Stimulated activated CD8-positive, alpha-beta memory T cell treated with anti-CD3 and anti-CD28 coated beads, Interleukin-15, amount 100 ng/mL, for 24 hours (primary cell): ENCODE results near the gene BIK.
"Not testable (repeated sequence)": the region's sequence is repeated elsewhere in the genome, so short reads cannot be mapped to it uniquely, and the experiment has no call there.

Experiments used
- DNase-seq: peaks from one replicate; pipeline ENCODE4 v3.0.0-alpha.2; 2020; ENCODE audit warnings: low read depth

Gene BIK

GRCh38 chr22:43110444-43110926 is at the start of gene BIK:
BIK (plus strand) TSS chr22:43110750; CDS start chr22:43124023, 13,273 bp downstream.
- DNase-seq, result no peak

GRCh38 chr22:43066134-43066533 is 44.4 kb upstream of the BIK start:
- no peak for DNase-seq

- DNase-seq, result no peak
Observed at GRCh38 chr22:43066844-43067385, 43.6 kb upstream of the BIK start.

- no peak for DNase-seq
Observed at GRCh38 chr22:43077121-43077877, 33.3 kb upstream of the BIK start.

- no peak for DNase-seq
Observed at GRCh38 chr22:43078522-43078921, 32.0 kb upstream of the BIK start.

- no peak for DNase-seq
Observed at GRCh38 chr22:43079742-43080141, 30.8 kb upstream of the BIK start.

GRCh38 chr22:43080616-43081015 is 29.9 kb upstream of the BIK start:
- no peak for DNase-seq

- no peak for DNase-seq
Observed at GRCh38 chr22:43081968-43082367, 28.6 kb upstream of the BIK start.

- no peak for DNase-seq
Observed at GRCh38 chr22:43085658-43086606, 24.6 kb upstream of the BIK start.

- DNase-seq, result no peak
Observed at GRCh38 chr22:43088627-43088983, 21.9 kb upstream of the BIK start.

- peak; percentile 80 for DNase-seq
Observed at GRCh38 chr22:43088984-43089717, 21.4 kb upstream of the BIK start, which contains the start of gene TTLL1. TTLL1 (minus strand) TSS chr22:43089391; CDS start chr22:43075586, 13,805 bp downstream.

GRCh38 chr22:43090130-43090789 is 20.3 kb upstream of the BIK start:
- DNase-seq, result no peak

- DNase-seq, result no peak
Observed at GRCh38 chr22:43092085-43092484, 18.5 kb upstream of the BIK start.

- no peak for DNase-seq
Observed at GRCh38 chr22:43094085-43094484, 16.5 kb upstream of the BIK start.

GRCh38 chr22:43094551-43094950 is 16.0 kb upstream of the BIK start:
- DNase-seq, result no peak

GRCh38 chr22:43096420-43096819 is 14.1 kb upstream of the BIK start:
- no peak for DNase-seq

- no peak for DNase-seq
Observed at GRCh38 chr22:43098356-43098755, 12.2 kb upstream of the BIK start.

GRCh38 chr22:43099095-43099494 is 11.5 kb upstream of the BIK start:
- no peak for DNase-seq

GRCh38 chr22:43100225-43100624 is 10.3 kb upstream of the BIK start:
- DNase-seq, result no peak

GRCh38 chr22:43101306-43101705 is 9.2 kb upstream of the BIK start:
- DNase-seq, result no peak

GRCh38 chr22:43104056-43104625 is 6.4 kb upstream of the BIK start:
- DNase-seq, result not testable (repeated sequence)
